ENCODE results near the gene ADAMTS12. TPM values are rescaled to one million over a fixed set of nuclear protein-coding genes. Genes with fewer than 3 reads are reported as not detected.

Gene ADAMTS12
- total RNA-seq, 2 donors from 2014 or later: 0.42 to 1.1 TPM

DNA sequence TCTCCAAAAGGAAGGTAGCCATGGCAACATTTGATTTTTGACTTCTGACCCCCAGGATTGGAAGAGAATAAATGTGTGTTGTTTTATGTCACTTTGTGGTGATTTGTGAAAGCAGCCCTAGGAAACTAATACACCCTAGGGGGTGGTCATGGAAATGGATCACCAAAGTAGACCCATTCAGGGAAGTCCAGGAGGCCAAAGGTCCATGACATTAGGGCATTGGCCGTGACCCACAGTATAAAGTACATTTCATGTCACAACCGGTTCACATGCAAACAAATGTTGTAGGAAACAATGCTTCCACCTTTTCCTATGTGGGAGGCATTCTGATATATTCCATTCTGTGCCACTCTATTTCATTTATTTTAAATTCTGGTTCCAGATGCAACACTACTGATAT is 128.4 kb downstream of the ADAMTS12 start:
- H3K9me3 ChIP-seq: no peaks in the 10 kb centered on the region
- no peak for DNase-seq
- no peaks in the 10 kb centered on the region for H3K27me3 ChIP-seq
- H3K36me3 ChIP-seq: no peaks in the 10 kb centered on the region
- TF ChIP-seq, protein P1, sequence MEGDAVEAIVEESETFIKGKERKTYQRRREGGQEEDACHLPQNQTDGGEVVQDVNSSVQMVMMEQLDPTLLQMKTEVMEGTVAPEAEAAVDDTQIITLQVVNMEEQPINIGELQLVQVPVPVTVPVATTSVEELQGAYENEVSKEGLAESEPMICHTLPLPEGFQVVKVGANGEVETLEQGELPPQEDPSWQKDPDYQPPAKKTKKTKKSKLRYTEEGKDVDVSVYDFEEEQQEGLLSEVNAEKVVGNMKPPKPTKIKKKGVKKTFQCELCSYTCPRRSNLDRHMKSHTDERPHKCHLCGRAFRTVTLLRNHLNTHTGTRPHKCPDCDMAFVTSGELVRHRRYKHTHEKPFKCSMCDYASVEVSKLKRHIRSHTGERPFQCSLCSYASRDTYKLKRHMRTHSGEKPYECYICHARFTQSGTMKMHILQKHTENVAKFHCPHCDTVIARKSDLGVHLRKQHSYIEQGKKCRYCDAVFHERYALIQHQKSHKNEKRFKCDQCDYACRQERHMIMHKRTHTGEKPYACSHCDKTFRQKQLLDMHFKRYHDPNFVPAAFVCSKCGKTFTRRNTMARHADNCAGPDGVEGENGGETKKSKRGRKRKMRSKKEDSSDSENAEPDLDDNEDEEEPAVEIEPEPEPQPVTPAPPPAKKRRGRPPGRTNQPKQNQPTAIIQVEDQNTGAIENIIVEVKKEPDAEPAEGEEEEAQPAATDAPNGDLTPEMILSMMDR (IDR thresholded peaks at IDR 0.05): no peak
- no peak overlapping the region for H3K9ac ChIP-seq (ENCODE audit: low read depth in 2 of 2, low read length in 2 of 2)
- H3K4me3 ChIP-seq: no peak overlapping the region
- H3K27ac ChIP-seq: no peak overlapping the region
- intact Hi-C loops (cut with DNase I): no loop called here
- no peaks in the 10 kb centered on the region for H3K4me1 ChIP-seq

DNA sequence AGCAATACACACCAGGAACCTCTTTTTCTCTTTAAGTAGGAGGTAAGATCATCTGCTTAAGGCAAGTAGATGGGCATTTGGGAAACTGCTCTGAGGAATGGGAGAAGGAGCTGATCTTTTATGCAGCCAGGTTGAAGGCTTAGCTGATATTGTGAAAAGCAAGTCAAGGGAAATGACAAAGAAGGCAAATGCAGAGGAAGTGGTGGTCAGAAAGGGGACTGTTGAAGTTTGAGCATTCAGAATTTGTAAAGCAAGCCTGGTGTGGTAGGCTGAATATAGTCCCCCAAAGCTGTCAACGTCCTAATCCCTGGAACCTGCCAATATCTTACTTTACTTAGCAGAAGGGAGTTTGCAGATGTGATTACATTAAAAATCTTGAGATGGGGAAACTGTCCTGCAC is 128.9 kb downstream of the ADAMTS12 start:
- H3K27me3 ChIP-seq: no peaks in the 10 kb centered on the region
- intact Hi-C loops (cut with DNase I): no loop called here

DNA sequence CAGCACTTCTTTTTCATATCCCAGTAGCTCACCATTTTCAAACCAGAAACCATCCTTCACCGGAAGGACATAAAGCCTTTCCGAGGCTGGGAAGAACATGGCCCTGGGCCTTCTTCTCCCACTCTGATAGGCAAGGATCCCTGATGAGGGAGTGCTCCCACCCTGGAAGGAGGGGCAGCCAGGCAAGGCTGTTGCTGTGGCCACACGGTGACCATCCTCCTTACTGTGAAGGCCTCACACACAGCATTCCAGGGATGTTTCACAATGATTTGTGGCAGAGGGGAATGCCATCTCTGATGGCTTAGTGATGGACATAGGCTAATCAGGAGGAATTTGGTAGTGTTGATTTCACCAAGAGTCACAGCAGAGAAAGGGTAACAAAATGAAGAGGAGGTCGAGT is 130.7 kb downstream of the ADAMTS12 start:
- H3K27me3 ChIP-seq: no peaks in the 10 kb centered on the region
- H3K36me3 ChIP-seq: no peaks in the 10 kb centered on the region
- H3K27ac ChIP-seq: no peak overlapping the region
- TF ChIP-seq, protein P1 (IDR thresholded peaks at IDR 0.05): no peak
- no peak overlapping the region for H3K9ac ChIP-seq (ENCODE audit: low read depth in 2 of 2, low read length in 2 of 2)
- no peaks in the 10 kb centered on the region for H3K4me1 ChIP-seq
- intact Hi-C loops (cut with DNase I): no loop called here
- no peak for DNase-seq
- no peaks in the 10 kb centered on the region for H3K9me3 ChIP-seq
- H3K4me3 ChIP-seq: no peak overlapping the region

More for the DNA sequence above, 128.9 kb downstream of the ADAMTS12 start:
- Histone ChIP-seq H3K27ac (no peak overlapping the region), H3K4me1 (no peaks in the 10 kb centered on the region), H3K36me3 (no peaks in the 10 kb centered on the region), H3K9ac (ENCODE audit: low read depth in 2 of 2, low read length in 2 of 2) (no peak overlapping the region), H3K4me3 (no peak overlapping the region), H3K9me3 (no peaks in the 10 kb centered on the region)
- DNase-seq: no peak
- TF ChIP-seq, protein P1 (IDR thresholded peaks at IDR 0.05): no peak

DNA sequence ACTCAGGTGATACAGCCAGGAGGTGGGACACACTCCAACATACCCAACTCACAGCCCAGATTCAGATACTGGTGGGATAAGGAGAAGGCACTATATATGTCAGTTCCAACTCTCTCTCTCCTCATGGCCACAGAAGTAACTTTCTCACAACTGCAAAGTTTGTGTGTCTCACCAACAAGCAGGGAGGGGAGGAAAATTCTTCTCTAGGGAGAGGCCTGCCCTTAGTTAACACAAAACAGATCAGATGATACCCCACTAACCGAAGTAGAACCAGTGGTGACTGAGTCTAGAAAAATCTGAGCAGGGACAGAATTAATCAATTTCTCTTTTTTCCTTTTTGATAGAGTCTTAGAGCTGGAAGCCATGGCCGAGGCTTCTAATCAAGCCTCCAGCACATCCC is 133.1 kb downstream of the ADAMTS12 start:
- H3K9me3 ChIP-seq: no peaks in the 10 kb centered on the region
- no peaks in the 10 kb centered on the region for H3K4me1 ChIP-seq
- DNase-seq: no peak
- intact Hi-C loops (cut with DNase I): no loop called here
- H3K36me3 ChIP-seq: no peaks in the 10 kb centered on the region
- H3K27me3 ChIP-seq: no peaks in the 10 kb centered on the region
- TF ChIP-seq, protein P1 (IDR thresholded peaks at IDR 0.05): no peak
- H3K9ac ChIP-seq (ENCODE audit: low read depth in 2 of 2, low read length in 2 of 2): no peak overlapping the region
- H3K4me3 ChIP-seq: no peak overlapping the region
- H3K27ac ChIP-seq: no peak overlapping the region

DNA sequence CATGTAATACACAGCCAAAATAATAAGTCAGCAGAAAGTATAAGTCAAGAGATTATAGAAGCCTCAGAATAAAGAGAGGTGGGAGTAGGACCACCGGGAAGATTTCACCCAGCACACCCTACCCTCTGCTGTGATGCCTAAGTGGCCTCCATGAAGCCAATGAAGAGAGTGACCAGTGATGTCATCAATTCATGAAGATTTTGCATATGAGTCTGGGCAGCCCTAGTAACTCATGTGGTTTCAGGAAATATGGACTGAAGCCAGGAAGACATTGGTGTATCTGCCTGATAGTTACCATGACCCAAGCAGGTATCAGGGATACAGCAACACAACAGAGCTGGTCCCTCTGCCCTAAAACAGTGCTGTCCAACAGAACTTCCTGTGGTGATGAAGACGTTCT is 135.3 kb downstream of the ADAMTS12 start:
- intact Hi-C loops (cut with DNase I): no loop called here
- no peaks in the 10 kb centered on the region for H3K4me1 ChIP-seq
- H3K36me3 ChIP-seq: no peaks in the 10 kb centered on the region
- no peak overlapping the region for H3K4me3 ChIP-seq
- H3K27ac ChIP-seq: no peak overlapping the region
- no peak for DNase-seq
- no peak overlapping the region for H3K9ac ChIP-seq (ENCODE audit: low read depth in 2 of 2, low read length in 2 of 2)
- no peaks in the 10 kb centered on the region for H3K27me3 ChIP-seq
- TF ChIP-seq, protein P1 (IDR thresholded peaks at IDR 0.05): no peak
- no peaks in the 10 kb centered on the region for H3K9me3 ChIP-seq

DNA sequence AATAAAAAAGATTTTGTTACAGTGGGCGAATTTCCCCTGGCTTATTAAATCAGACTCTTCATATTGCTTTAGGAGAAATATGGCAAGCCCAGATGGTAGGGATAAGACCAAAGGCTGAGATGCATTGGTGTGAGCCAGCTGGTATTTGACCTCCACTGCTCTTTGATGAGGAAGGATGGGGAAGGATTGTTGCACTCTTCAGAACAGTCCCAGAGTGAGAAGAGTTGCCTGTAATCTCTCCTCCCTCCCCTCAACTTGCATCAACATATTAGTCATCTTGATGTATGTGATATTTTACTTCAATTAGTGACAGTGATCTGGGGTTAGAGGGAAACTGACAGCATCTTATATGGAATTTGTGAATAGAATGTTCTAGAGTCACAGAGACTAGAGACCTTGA is 136.6 kb downstream of the ADAMTS12 start:
- Histone ChIP-seq H3K9ac (ENCODE audit: low read depth in 2 of 2, low read length in 2 of 2) (no peak overlapping the region), H3K27me3 (no peaks in the 10 kb centered on the region), H3K9me3 (no peaks in the 10 kb centered on the region), H3K36me3 (no peaks in the 10 kb centered on the region), H3K4me1 (no peaks in the 10 kb centered on the region), H3K4me3 (no peak overlapping the region), H3K27ac (no peak overlapping the region)
- TF ChIP-seq, protein P1 (IDR thresholded peaks at IDR 0.05): no peak
- no peak for DNase-seq
- intact Hi-C loops (cut with DNase I): no loop called here
